CD4-positive, alpha-beta T cell treated with Interleukin-6 at 100 ng/mL for 8 hours (primary cell): ENCODE measurements around the gene TEX264.
"Not testable (repeated sequence)": the region's sequence is repeated elsewhere in the genome, so short reads cannot be mapped to it uniquely, and the experiment has no call there.

ENCODE experiments used
- DNase-seq: peaks from one replicate; pipeline ENCODE4 v3.0.0-alpha.2; 2020; ENCODE audit warnings: mixed read lengths, low spot score

The TEX264 gene

GRCh38 chr3:51716805-51717204 is 45.8 kb downstream of the TEX264 start:
- DNase-seq: no peak

DNA sequence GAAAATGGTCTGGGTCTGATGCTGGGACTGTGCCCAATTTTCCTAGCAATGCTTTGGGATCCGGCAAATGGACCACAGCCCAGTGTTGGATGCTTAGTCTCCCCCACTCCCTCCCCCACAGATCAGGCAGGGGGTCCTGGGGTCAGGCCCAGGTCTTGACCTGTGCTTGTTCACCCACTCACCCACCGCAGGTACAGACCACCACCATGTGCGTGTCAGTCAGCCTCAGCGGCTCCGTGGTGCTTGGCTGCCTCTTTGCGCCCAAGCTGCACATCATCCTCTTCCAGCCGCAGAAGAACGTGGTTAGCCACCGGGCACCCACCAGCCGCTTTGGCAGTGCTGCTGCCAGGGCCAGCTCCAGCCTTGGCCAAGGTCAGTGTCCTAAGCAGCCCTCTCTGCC is 46.4 kb downstream of the TEX264 start:
- no peak for DNase-seq

- no peak for DNase-seq
These were observed 46.9 kb downstream of the TEX264 start for GRCh38 chr3:51717947-51718346.

GRCh38 chr3:51718547-51719409 is 47.7 kb downstream of the TEX264 start:
- peak; percentile 39 for DNase-seq

DNA sequence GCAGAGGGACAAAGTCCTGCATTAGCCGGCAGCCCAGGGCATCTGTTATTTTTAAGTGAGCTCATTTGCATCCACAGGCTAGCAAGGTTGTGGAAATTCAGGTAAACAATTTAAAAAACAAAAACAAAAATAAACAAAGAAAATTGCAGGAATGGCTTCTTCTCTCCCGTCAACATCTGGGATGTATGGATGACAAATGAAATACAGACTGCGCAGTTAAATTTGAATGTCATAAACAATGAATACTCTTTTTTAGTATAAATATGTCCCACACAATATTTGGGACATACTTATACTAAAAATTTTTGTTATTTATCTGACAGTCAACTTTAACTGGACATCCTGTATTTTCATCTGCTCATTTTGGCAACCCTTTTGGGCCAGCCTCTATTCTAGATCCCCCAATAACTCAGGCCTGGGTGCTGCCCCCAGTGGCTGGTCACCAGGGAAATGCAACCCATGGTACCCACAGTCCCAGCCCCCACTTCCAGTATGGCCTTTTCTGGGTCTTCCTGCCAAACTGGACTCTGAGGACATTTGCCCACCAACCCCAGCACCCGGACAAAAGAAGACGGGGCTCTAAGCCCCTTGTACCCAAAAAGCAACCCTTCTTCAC is 48.5 kb downstream of the TEX264 start:
- no peak for DNase-seq

DNA sequence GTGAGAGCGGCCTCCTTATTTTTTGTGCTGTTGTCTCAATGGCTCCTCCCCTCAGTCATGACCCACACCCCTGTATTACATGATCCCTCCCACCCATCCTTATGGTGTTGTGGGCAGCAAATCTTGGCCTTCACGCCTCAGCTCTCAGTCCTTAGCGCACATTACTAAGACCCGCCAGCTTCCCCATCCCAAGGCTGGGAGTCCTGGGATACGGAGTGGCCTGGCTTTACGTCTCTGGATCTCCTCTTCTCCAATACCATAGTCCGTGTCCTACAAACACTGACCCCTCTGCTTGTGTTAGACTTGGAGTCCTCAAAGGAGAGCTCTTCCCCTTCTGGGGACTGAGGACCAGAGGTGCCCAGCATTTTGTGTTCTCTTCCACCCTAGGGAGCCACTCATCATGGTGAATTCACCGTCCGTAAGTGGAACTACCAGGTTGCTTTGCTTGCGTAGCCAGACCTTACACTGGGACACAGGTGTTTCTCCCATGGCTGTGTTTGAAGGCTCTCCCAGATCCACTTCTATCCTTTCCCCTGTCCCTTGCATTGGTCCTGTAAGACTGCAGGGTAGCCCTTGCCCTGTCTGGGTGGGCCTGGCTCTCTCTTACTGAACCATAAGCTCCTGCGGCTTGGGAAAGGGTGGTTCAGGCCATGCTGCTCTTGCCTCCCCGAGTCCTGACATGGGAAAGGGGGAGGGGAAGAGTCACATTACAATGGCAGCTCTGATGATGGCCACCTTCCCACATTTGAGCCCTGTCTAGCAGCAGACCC is 49.4 kb downstream of the TEX264 start:
- DNase-seq: no peak

GRCh38 chr3:51721062-51721745 is 50.2 kb downstream of the TEX264 start:
- no peak for DNase-seq

- DNase-seq: no peak
These were observed 51.3 kb downstream of the TEX264 start for GRCh38 chr3:51722362-51722761.

DNA sequence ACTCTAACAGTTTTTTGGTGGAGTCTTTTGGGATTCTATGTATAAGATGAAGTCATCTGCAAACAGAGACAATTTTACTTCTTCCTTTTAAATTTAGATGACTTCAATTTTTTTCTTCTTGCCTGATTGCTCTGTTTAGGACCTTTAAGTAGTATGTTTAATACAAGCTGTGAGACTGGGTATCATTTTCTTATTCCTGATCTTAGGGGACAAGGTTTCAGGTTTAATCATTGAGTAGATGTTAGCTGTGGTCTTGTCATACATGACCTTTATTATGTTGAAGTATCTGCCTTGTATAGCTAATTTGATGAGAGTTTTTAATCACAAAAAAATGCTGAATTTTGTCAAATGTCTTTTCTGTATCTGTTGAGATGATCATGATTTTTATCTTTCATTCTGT is 56.4 kb downstream of the TEX264 start:
- no peak for DNase-seq

- DNase-seq: no peak
These were observed 58.1 kb downstream of the TEX264 start for GRCh38 chr3:51729042-51729633.

DNA sequence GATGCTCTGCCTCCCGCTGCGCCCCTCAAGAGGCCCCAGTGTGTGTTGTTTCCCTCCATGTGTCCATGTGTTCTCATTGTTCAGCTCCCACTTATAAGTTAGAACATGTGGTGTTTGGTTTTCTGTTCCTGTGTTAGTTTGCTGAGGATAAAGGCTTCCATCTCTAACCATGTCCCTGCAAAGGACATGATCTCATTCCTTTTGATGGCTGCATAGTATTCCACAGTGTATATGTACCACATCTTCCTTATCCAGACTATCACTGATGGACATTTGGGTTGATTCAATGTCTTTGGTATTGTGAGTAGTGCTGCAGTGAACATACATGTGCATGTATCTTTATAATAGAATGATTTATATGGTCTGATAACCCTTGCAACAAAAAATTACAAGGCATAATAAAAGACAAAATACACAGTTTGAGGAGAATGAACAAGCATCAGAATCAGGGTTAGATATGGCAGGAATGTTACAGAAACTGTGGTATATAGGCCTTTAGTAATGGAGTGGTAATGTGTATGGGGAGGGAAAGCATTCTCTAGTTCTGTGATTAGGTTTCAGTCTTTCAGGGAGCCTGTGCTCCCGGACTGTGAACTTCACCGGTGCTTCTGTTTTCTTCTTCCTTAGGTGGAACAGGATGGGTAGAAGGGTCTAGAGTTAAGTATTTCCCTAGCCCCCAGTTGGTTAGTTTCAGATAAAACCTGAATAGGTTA is 63.0 kb downstream of the TEX264 start:
- no peak for DNase-seq

DNA sequence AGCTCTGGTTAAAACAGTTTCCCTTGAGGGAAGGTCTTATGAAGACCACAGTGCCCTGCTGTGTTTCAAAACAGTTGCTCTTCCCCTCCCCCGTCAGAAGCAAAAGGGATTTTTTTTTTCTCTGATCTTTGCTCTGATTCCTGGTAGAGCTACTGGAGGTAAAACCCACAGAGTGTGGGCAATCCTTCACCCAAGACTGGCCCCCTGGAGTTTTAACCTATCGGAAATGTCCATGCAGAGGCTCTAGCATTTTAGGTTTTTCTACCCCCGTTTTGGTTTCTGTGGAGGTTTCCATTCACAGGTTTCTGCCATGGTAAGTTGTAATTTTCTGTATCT is 63.5 kb downstream of the TEX264 start:
- DNase-seq: no peak

DNA sequence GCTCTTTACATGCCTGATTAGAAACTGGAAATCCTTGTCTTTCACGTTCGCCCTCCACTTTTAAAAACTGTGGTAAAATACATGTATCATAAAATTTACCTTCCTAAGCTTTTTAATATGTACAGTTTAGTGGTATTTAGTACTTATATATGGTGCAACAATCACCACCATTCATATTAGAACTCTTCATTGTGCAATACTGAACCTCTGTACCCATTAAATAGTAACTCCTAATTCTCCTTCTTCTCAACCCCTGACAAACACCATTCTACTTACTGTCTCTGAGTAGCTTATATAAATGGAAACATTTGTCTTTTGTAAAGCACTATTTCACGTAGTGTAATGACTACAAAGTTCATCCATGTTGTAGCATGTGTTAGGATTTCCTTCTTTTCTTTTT is 64.0 kb downstream of the TEX264 start:
- DNase-seq: no peak

- DNase-seq: no peak
These were observed 64.9 kb downstream of the TEX264 start for GRCh38 chr3:51735950-51736349.

DNA sequence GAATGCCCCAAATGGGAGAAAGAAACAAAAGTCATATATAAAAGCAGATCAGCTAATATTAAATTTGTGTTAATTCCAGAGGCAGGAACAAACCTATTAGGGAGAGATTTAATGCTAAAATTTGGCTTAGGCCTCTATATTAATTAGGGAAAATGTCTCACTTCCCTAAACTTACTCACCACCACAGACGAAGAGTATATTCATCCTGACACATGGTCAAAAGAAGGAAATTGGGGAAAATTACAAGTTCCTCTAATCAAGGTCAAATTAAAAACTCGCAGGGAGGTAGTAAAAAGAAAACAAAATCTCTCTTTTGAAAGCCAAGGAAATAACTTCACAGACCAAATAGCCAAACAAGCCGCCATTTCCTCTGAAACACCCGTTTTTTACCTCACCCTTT is 68.1 kb downstream of the TEX264 start:
- no peak for DNase-seq

- DNase-seq: not testable (repeated sequence)
These were observed 71.3 kb downstream of the TEX264 start for GRCh38 chr3:51742320-51742719.

DNA sequence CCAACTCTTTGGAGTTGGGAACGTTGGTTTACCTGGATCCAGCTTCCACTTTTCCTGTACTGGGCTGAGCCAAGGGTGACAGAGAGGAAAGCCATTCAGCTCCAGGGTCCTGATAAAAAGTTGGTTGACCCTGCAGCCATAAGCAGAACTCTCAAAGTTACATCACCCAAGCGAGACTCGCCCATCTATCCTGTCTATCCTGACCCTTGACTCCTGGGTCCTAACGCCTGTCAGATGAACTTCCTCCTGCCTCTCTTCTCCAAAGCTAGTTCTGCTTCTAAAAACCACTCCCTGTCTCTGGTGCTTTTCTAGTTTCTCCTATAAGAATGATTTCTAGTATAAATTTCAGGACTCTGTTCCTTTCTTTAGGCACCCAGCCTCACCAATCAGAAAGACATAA is 71.9 kb downstream of the TEX264 start:
- DNase-seq: not testable (repeated sequence)

- no peak for DNase-seq
These were observed 76.8 kb downstream of the TEX264 start for GRCh38 chr3:51747840-51748239.

DNA sequence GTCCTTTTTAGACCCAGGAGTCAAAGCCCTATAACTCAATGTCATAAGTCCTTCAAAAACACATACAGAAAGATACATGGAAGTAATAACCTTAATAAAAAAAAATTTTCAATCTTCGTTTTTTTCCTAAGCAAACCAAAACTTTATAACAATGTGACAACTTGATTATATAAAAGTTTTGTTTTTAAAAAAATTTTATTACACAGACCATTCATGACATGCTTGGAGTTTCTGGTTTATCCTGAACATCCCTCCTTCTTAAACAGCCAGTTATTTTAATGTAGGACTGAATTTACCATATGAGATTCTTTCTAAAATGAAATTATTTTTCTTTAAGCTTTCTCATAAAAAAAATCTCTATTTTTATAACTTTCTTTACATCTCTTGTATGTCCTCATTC is 77.3 kb downstream of the TEX264 start:
- DNase-seq: no peak

DNA sequence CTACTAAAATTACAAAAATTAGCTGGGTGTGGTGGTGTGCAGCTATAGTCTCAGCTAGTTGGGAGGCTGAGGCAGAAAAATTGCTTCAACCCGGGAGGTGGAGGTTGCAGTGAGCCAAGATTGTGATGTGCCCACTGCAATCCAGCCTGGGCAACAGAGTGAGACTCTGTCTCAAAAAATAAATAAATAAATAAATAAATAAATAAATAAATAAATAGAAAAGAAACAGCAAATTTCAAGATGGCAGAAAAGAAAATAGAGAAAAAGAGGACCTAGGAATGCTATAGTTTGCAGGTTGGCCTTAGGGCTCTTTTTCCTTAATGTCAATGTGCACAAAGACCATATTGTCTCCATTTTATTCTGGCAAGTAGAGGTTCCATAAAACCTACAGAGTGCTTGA is 79.8 kb downstream of the TEX264 start:
- DNase-seq: no peak

DNA sequence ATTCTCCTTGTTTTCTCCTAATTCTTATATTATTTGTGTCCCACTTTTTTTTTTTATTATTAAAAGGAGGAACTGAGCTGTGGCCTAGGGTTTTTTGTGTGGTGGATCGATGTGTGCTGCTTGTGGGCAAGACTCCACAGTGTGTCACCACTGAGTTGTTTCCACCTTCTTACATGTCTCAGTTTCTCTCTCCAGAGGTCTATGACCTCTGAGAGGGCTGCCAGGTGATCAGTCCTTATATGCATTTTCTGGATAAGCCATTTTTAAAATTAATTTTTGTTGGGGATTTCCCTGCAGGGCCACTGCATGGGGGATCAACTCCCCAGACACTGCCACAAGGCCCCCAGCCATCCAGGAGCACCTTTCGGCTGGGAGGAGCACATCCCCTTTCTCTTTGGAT is 80.2 kb downstream of the TEX264 start:
- DNase-seq: no peak
